H9 (cell line): ENCODE results near the gene CTXN1. TPM values are rescaled to one million over a fixed set of nuclear protein-coding genes. Genes with fewer than 3 reads are reported as not detected.

Source experiments
- DNase-seq: peaks from one replicate; pipeline ENCODE4 v3.0.0-alpha.2; 2017
- H2AFZ ChIP-seq: one replicate; pipeline ENCODE4 v1.6.1; 2013; ENCODE audit warnings: mild to moderate bottlenecking, low read length, control low read depth, moderate library complexity
- H2AK5ac ChIP-seq: 2 replicates; pipeline ENCODE4 v1.6.1; 2013; ENCODE audit warnings: low read length, control low read depth, mixed read lengths; ENCODE audit not compliant: insufficient read length
- H2BK120ac ChIP-seq: one replicate; pipeline ENCODE4 v1.6.1; 2013; ENCODE audit warnings: low read depth, mild to moderate bottlenecking, low read length, control low read depth, inconsistent platforms; ENCODE audit not compliant: poor library complexity, severe bottlenecking
- H2BK12ac ChIP-seq: 2 replicates; pipeline ENCODE4 v1.6.1; 2013; ENCODE audit warnings: low read length, control low read depth, mixed read lengths, low read depth; ENCODE audit not compliant: insufficient read length
- H2BK15ac ChIP-seq: 2 replicates; pipeline ENCODE4 v1.6.1; 2013; ENCODE audit warnings: low read depth, low read length, control low read depth
- H2BK20ac ChIP-seq: one replicate; pipeline ENCODE4 v1.6.1; 2013; ENCODE audit warnings: low read depth, mild to moderate bottlenecking, low read length, control low read depth, inconsistent platforms; ENCODE audit not compliant: poor library complexity, severe bottlenecking
- H2BK5ac ChIP-seq: 2 replicates; pipeline ENCODE4 v1.6.1; 2013; ENCODE audit warnings: low read length, control low read depth, mixed read lengths; ENCODE audit not compliant: insufficient read length
- H3K14ac ChIP-seq: 2 replicates; pipeline ENCODE4 v1.6.1; 2013; ENCODE audit warnings: low read length, control low read depth; ENCODE audit not compliant: insufficient read depth
- H3K18ac ChIP-seq: 2 replicates; pipeline ENCODE4 v1.6.1; 2013; ENCODE audit warnings: low read depth, mild to moderate bottlenecking, mixed read lengths, low read length, control low read depth; ENCODE audit not compliant: insufficient read length
- H3K23ac ChIP-seq: 2 replicates; pipeline ENCODE4 v1.6.1; 2013; ENCODE audit warnings: low read length, control low read depth, mixed read lengths, low read depth; ENCODE audit not compliant: insufficient read length
- H3K23me2 ChIP-seq: 2 replicates; pipeline ENCODE4 v1.6.1; 2013; ENCODE audit warnings: low read depth, mild to moderate bottlenecking, mixed read lengths, low read length, control low read depth; ENCODE audit not compliant: insufficient read length, poor library complexity, severe bottlenecking
- H3K27ac ChIP-seq: 2 replicates; pipeline ENCODE4 v1.5.1; 2013; ENCODE audit warnings: low read length, control low read depth, mixed read lengths, low read depth; ENCODE audit not compliant: insufficient read length
- H3K27me3 ChIP-seq: 2 replicates; pipeline ENCODE4 v1.6.1; 2013; ENCODE audit warnings: low read length, control low read depth, inconsistent platforms; ENCODE audit not compliant: insufficient read depth
- H3K4ac ChIP-seq: 2 replicates; pipeline ENCODE4 v1.6.1; 2013; ENCODE audit warnings: low read depth, mild to moderate bottlenecking, control low read depth, inconsistent platforms, low read length, moderate library complexity
- H3K4me1 ChIP-seq: 2 replicates; pipeline ENCODE4 v1.6.1; 2013; ENCODE audit warnings: low read length, control low read depth, inconsistent platforms; ENCODE audit not compliant: insufficient read depth
- H3K4me2 ChIP-seq: 2 replicates; pipeline ENCODE4 v1.6.1; 2013; ENCODE audit warnings: low read length, control low read depth, mixed read lengths; ENCODE audit not compliant: insufficient read length, insufficient read depth
- H3K56ac ChIP-seq: 2 replicates; pipeline ENCODE4 v1.6.1; 2013; ENCODE audit warnings: low read depth, mild to moderate bottlenecking, mixed read lengths, low read length, control low read depth; ENCODE audit not compliant: insufficient read length
- H3K79me1 ChIP-seq: 2 replicates; pipeline ENCODE4 v1.6.1; 2013; ENCODE audit warnings: low read depth, mild to moderate bottlenecking, moderate library complexity, low read length, control low read depth, inconsistent platforms; ENCODE audit not compliant: insufficient read depth, poor library complexity, severe bottlenecking
- H3K79me2 ChIP-seq: 2 replicates; pipeline ENCODE4 v1.6.1; 2013; ENCODE audit warnings: low read length, control low read depth, inconsistent platforms; ENCODE audit not compliant: insufficient read depth
- H3K9ac ChIP-seq: 2 replicates; pipeline ENCODE4 v1.6.1; 2013; ENCODE audit warnings: low read length, control low read depth, mixed read lengths; ENCODE audit not compliant: insufficient read length; ENCODE audit errors: extremely low read depth
- H3K9me3 ChIP-seq: one replicate; pipeline ENCODE4 v1.6.1; 2013; ENCODE audit warnings: low read depth, low read length, inconsistent platforms; ENCODE audit not compliant: control insufficient read depth
- H3T11ph ChIP-seq: one replicate; pipeline ENCODE4 v1.6.1; 2013; ENCODE audit warnings: mild to moderate bottlenecking, low read length, control low read depth, inconsistent platforms
- H4K20me1 ChIP-seq: one replicate; pipeline ENCODE4 v1.6.1; 2013; ENCODE audit not compliant: control insufficient read depth, insufficient read length, insufficient read depth
- H4K5ac ChIP-seq: 2 replicates; pipeline ENCODE4 v1.6.1; 2013; ENCODE audit warnings: low read depth, mild to moderate bottlenecking, mixed read lengths, low read length, control low read depth; ENCODE audit not compliant: insufficient read length
- H4K8ac ChIP-seq: replicated peaks from 2 replicates; pipeline ENCODE4 v1.6.1; 2013; ENCODE audit warnings: low read length, control low read depth, mixed read lengths, low read depth; ENCODE audit not compliant: insufficient read length
- H4K91ac ChIP-seq: 2 replicates; pipeline ENCODE4 v1.6.1; 2013; ENCODE audit warnings: low read depth, mild to moderate bottlenecking, moderate library complexity, mixed read lengths, low read length, control low read depth; ENCODE audit not compliant: insufficient read length
- H3K27ac Mint-ChIP-seq, 3 experiments: 2 replicates in 2 of 3; 3 replicates in 1 of 3; pipeline ENCODE4 v1.8.0; 2020 to 2021; ENCODE audit warnings: mixed read lengths in 3 of 3, mild to moderate bottlenecking in 1 of 3, moderate library complexity in 1 of 3
- H3K27me3 Mint-ChIP-seq: 2 replicates; pipeline ENCODE4 v1.8.0; 2021; ENCODE audit warnings: low read depth, mild to moderate bottlenecking, moderate library complexity, mixed read lengths
- H3K36me3 Mint-ChIP-seq, 3 experiments: 2 replicates in 2 of 3; 3 replicates in 1 of 3; pipeline ENCODE4 v1.8.0; 2020 to 2021; ENCODE audit warnings: low read depth in 3 of 3, mixed read lengths in 3 of 3; ENCODE audit not compliant: insufficient read depth in 1 of 3
- H3K4me1 Mint-ChIP-seq, 2 experiments: 2 replicates each; pipeline ENCODE4 v1.8.0; 2020; ENCODE audit warnings: mixed read lengths in 2 of 2
- H3K4me3 Mint-ChIP-seq, 2 experiments: 2 replicates in 1 of 2; 3 replicates in 1 of 2; pipeline ENCODE4 v1.8.0; 2020 to 2021; ENCODE audit warnings: mild to moderate bottlenecking in 2 of 2, mixed read lengths in 2 of 2, moderate library complexity in 1 of 2
- H3K9me3 Mint-ChIP-seq, 2 experiments: 2 replicates in 1 of 2; 3 replicates in 1 of 2; pipeline ENCODE4 v1.8.0; 2020; ENCODE audit warnings: mild to moderate bottlenecking in 2 of 2, mixed read lengths in 2 of 2, moderate library complexity in 1 of 2
- WGBS: extraction: QIAGEN DNeasy Blood & Tissue Kit; methylation state at CpG from one replicate; pipeline ENCODE4 v1.1.7; 2013; ENCODE audit warnings: missing lambda C conversion rate, low lambda C conversion rate, mixed read lengths; ENCODE audit not compliant: insufficient read length; ENCODE audit errors: extremely low coverage; 5-methylcytosine and 5-hydroxymethylcytosine counted together
- total RNA-seq: library from RNA; stranded (reverse); gene quantifications from 2 replicates; pipeline ENCODE4 v1.2.1, GENCODE V29; 2021
- TF ChIP-seq, protein P1 (sequence below): fragments of 200-600 bp; sonication (generic); conservative IDR thresholded peaks from 3 replicates; pipeline ENCODE4 v1.8.0; 2021; ENCODE audit warnings: antibody characterized with exemption, mild to moderate bottlenecking

Gene CTXN1
- total RNA-seq, 1 experiment from 2014 or later, result 22.7 TPM

DNA sequence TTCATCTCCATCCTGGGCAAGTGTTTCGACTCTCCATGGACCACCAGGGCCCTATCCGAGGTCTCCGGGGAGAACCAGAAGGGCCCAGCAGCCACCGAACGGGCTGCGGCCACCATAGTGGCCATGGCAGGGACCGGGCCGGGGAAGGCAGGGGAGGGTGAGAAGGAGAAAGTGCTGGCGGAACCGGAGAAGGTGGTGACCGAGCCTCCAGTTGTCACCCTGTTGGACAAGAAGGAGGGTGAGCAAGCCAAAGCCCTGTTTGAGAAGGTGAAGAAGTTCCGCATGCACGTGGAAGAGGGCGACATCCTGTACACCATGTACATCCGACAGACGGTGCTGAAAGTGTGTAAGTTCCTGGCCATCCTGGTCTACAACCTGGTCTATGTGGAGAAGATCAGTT, 27.0 kb downstream of the CTXN1 start:
- no peaks in the 10 kb centered on the region; the same call in 1 of the 2 replicates for H3K27me3 Mint-ChIP-seq
- H2BK5ac ChIP-seq, result no peak overlapping the region

More for the DNA sequence above, 27.0 kb downstream of the CTXN1 start:
- Histone ChIP-seq H3K9ac (no peak overlapping the region), H4K8ac (no peak overlapping the region), H2BK20ac (no peak overlapping the region), H4K91ac (no peak overlapping the region), H2BK12ac (no peak overlapping the region), H2AK5ac (no peak overlapping the region), H2BK120ac (no peak overlapping the region), H3K27me3 (no peaks in the 10 kb centered on the region), H3K14ac (no peak overlapping the region), H3K23ac (no peak overlapping the region), H3K23me2 (peaks cover 9% of the 10 kb centered on the region), H3K4me2 (no peak overlapping the region), H3K18ac (no peak overlapping the region), H3K79me1 (no peaks in the 10 kb centered on the region), H3K4me1 (no peaks in the 10 kb centered on the region), H3K27ac (no peak overlapping the region), H3K79me2 (no peaks in the 10 kb centered on the region), H3T11ph (no peak overlapping the region), H3K9me3 (no peaks in the 10 kb centered on the region), H3K4ac (no peak overlapping the region), H2BK15ac (no peak overlapping the region), H3K56ac (no peak overlapping the region), H4K5ac (no peak overlapping the region), H2AFZ (no peak overlapping the region), H4K20me1 (no peaks in the 10 kb centered on the region)
- Mint-ChIP-seq H3K4me1 (peaks cover 4 to 14% of the 10 kb centered on the region in 2 experiments), H3K27ac (no peak overlapping the region), H3K4me3 (no peak overlapping the region), H3K36me3 (peaks cover 7 to 13% (median 11%) of the 10 kb centered on the region in 3 experiments; a peak in 6 of 7 replicates), H3K9me3 (no peaks in the 10 kb centered on the region; a peak in 1 of 5 replicates)
- TF ChIP-seq, protein P1, sequence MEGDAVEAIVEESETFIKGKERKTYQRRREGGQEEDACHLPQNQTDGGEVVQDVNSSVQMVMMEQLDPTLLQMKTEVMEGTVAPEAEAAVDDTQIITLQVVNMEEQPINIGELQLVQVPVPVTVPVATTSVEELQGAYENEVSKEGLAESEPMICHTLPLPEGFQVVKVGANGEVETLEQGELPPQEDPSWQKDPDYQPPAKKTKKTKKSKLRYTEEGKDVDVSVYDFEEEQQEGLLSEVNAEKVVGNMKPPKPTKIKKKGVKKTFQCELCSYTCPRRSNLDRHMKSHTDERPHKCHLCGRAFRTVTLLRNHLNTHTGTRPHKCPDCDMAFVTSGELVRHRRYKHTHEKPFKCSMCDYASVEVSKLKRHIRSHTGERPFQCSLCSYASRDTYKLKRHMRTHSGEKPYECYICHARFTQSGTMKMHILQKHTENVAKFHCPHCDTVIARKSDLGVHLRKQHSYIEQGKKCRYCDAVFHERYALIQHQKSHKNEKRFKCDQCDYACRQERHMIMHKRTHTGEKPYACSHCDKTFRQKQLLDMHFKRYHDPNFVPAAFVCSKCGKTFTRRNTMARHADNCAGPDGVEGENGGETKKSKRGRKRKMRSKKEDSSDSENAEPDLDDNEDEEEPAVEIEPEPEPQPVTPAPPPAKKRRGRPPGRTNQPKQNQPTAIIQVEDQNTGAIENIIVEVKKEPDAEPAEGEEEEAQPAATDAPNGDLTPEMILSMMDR, result no peak
- WGBS, result no CpG with 5 or more reads among the region's 16 CpGs
- no peak for DNase-seq
